Measurements from ENCODE around the gene CCDC74B.
"Not testable (repeated sequence)": the region's sequence is repeated elsewhere in the genome, so short reads cannot be mapped to it uniquely, and the experiment has no call there.

CCDC74B gene

DNA sequence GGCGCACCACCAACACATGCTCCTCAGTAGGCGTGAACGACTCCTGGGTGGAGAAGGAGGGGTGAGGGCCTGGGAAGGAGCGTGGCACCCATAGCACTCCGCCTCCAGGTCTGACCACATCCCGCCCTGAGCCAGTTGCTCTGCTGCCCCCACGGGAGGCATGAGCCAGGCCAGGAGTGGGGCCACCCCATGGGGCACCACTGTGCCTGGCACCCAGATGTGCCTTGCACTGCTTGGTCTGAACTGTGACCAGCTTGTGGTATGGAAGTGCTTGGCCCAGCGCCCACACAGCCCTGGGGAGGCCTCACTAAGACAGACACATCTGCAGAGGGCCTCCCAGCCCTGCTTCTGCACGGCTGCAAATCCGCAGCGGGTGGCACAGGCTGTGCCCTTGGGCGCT, 12.4 kb upstream of the CCDC74B start:
- H3K4me1 Mint-ChIP-seq = peaks cover 18% of the 10 kb centered on the region
- not testable (repeated sequence) for DNase-seq, H3K4me3 Mint-ChIP-seq, H3K27ac Mint-ChIP-seq, H3K9me3 Mint-ChIP-seq, H3K27me3 Mint-ChIP-seq
- peak; percentile 10 for ATAC-seq

DNA sequence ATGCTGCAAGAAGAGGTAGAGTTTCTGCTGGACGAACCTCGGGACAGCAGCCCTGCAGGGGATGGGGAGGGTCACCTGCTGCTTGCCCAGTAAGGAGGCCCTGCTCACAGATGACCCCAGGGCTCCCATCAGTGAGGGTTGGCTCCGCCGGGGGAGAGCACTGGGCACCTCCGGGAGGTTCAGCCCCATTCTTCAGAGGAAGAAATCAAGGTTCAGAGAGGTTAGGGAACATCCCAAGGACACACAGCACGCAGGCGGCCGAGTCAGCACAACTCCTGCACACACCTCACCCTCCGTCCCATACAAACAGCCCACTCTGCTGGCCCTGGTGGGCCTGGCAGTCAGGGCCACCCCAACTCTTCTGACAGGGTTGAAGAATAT, 11.7 kb upstream of the CCDC74B start:
- H3K4me1 Mint-ChIP-seq = peaks cover 18% of the 10 kb centered on the region
- H3K4me3 Mint-ChIP-seq = no peak overlapping the region
- DNase-seq (no peak), ATAC-seq (no peak)
- peak overlapping the region in 1 of 2 donors; percentile 82 for H3K27ac Mint-ChIP-seq
- no peaks in the 10 kb centered on the region for H3K27me3 Mint-ChIP-seq
- no peaks in the 10 kb centered on the region for H3K9me3 Mint-ChIP-seq

DNA sequence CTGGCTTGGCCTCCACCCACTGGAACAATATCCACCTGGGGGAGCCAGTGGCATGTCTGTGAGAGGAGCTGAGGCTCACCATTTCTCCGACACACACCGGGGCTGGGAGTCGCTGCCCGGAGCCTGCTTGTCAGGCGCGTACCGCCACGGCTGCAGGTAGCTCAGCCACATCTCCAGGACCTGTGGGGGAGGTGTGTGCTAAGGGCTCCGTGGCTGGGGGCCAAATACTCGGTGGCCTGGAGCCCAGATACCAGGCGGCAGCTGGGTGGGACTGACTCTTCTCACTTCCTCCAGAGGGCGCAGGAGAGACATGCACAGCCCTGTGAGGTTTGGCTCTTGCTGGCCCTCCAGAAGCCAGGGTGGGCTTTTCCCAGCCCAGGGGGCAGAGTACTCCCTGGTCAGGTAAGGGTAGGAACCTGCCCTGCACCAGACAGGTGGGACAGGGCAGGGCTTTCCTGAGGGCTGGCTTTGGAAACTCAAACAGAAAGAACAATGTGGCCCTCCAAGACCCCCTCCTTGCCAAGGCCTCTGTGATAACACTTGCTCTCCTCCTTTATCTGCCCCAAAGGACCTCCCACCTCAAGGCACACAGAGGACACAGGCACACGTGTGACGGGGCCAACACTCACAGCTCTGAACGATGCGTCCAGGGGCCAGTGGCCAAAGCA, 11.2 kb upstream of the CCDC74B start:
- H3K4me3 Mint-ChIP-seq, H3K27me3 Mint-ChIP-seq, ATAC-seq, H3K9me3 Mint-ChIP-seq: not testable (repeated sequence)
- DNase-seq = peak in 1 of 2 donors; percentile 21
- peak overlapping the region in 1 of 2 donors; percentile 82 for H3K27ac Mint-ChIP-seq
- H3K4me1 Mint-ChIP-seq = peaks cover 18% of the 10 kb centered on the region

DNA sequence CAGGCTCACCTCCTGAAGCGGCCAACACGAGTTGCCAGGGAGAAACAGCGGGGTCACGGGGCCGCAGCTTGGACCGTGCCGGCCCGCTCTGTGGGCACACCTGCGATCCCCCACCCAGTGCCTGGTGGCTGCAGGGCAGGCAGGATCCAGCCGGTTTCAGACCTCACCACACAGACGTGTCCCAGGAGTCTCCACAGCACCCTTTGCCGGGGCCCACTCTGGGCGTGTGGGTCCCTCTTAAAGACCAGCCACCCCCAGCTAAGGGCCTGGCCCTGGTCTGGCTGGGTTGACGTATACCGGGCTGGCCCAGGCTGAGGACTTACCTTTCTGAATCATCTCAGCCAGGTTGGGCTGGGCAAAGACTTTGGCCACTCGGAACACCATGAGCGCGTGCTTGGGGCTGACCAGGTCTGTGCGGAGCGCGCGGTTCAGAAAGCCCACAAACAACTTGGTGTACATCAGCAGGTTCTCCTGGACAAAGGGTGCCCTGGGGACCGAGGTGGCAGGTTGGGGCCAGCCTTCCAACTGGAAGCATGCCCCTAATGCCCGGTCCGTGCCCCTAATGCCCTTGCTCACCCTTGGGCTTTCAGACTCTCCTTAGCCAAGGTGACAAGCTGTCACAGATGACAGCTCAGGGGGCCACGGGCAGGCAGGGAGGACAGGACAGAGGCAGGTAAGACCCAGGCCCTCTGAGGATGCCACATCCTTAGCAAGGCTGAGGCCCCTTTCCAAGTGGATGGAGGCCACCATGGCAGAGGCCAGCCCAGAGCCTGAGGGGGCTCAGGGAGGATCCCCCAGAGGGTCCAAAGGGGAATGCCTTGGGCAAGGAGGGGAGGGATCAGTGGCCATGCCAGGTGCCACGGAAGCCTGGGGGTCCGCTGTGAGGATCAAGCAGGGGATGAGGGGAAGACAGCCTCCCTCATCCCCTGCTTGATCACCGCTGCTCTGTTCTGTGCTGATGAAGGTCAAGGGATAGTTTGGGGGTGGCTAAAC, 10.2 kb upstream of the CCDC74B start:
- ATAC-seq (no peak), DNase-seq (no peak)
- Mint-ChIP-seq H3K27ac (peak overlapping the region in 1 of 2 donors; percentile 59), H3K27me3 (no peaks in the 10 kb centered on the region), H3K9me3 (no peaks in the 10 kb centered on the region), H3K4me3 (no peak overlapping the region), H3K4me1 (peaks cover 18% of the 10 kb centered on the region)

DNA sequence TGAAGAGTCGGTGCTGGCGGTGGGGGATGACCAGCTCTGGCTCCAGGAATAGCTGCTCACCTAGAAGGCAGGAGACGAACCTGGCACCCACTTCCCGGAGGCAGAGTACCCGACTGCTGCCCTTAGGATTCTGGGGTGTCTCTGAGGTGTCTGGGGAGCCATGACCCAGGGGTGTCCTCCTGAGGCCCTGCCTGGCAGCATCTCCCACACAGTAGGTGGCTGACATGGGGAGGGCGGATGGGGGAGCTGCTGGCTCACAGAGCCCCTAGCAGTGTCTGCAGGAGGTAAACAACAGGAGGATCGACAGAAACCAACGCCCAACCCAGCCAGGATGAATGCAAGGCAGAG, 9.5 kb upstream of the CCDC74B start:
- not testable (repeated sequence) for H3K27me3 Mint-ChIP-seq, H3K27ac Mint-ChIP-seq, ATAC-seq, H3K9me3 Mint-ChIP-seq, DNase-seq, H3K4me3 Mint-ChIP-seq
- peaks cover 18% of the 10 kb centered on the region for H3K4me1 Mint-ChIP-seq

DNA sequence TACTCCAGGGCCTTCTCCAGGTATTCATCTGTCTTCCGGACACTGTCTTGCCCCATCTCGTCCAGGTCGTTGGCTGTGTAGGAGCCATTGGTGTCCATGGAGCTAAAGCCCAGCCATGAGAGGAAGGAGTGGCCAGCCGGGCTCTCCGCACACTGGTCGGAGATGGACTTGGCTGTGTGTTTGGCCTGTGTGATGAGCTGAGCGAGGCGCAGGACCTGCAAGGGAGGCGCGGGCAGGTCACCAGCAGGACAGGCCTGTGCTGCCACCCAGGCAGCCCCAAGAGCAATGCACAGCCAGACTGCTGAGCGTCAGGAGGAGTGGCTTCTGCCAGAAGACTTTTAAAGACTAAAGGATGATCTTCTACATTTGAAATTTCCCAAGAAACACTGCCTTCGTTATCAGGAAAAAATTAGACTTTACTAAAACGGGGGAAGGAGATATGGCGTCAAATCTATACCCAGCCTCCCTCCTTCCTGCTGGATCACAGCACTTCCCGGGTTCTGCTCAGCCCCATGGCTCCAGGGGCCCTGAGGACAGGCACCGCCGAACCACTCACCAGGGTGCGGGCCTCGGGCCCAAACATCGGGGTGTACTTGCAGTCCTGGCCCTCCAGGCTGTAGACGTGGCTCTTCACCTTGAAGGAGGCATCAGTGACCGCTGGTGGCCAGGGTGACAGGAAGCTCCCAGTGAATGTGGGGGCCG, 9.0 kb upstream of the CCDC74B start:
- H3K4me3 Mint-ChIP-seq, H3K27me3 Mint-ChIP-seq, ATAC-seq, H3K27ac Mint-ChIP-seq, H3K9me3 Mint-ChIP-seq, DNase-seq: not testable (repeated sequence)
- H3K4me1 Mint-ChIP-seq = peaks cover 18% of the 10 kb centered on the region

DNA sequence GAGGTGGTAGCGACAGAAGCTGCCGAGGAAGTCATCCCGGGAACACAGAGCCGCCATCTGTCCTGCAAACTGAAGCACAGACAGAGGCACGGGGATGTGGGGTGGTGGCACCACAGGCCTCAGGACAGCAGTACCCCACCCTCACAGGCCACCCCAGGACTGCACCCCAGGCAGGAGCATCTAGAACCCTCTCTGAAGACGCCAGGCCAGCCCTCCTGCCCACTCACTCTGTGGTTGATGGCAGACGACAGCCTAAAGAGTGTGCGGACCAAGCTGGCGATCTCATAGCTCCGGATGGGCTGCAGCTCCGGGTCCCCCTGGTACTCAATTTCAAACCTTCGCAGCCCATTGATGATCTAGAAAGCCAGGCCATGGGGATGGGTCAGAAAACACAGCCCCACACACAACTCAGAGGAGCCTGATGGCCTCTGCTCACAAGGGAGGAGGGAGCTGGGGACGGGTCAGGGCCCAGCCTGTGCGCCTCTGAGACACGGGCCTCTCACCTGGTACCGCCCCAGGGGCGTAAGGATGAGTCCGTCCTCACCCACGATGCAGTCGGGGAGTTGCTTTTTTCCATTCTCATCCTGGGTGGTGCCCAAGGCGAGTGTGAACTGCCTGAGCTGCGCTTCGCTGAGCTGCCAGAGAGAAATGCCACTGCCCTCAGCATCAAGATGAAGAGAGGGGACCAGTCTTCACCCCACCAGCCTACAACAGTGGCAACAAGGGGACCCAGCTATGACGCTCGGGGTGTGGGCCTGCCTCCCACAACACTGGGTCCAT, 8.1 kb upstream of the CCDC74B start:
- Mint-ChIP-seq H3K27me3 (no peaks in the 10 kb centered on the region), H3K4me1 (peaks cover 11% of the 10 kb centered on the region), H3K4me3 (no peak overlapping the region), H3K27ac (no peak overlapping the region), H3K9me3 (no peaks in the 10 kb centered on the region)
- DNase-seq (no peak), ATAC-seq (no peak)

DNA sequence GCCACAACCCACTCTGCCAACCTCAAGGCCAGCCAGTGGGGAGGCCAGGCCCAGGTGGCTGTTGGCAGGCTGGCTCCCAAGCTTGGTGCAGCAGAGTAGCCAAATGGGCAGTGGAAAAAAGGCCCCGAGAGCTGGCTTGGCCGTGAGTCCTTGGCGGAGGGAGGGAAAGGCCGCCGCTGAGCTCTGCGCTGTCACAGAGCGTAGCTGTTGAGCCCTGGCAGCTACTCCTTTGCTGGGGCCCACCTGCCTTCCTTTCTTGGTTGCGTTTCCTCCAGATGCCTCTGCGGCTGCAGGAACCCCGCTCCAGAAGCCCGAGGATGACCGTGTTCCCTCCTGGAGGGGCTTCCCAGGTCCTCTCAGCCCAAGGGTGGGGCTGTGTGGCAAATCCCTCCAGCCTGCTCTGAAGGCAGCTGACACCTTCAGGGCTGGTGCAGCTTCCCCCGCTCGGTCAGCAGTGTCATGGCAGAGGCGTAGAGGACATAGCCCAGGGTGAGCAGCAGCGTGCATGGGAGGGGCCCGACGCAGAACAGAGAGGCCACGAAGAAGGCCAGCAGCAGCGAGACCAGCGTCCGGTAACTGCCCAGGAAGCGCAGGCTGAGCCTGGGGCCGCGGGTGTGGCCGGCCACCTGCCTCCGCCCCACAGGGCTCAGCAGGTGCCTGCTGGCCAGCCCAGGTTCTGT, 7.4 kb upstream of the CCDC74B start:
- H3K27ac Mint-ChIP-seq, DNase-seq, H3K9me3 Mint-ChIP-seq, H3K4me1 Mint-ChIP-seq, ATAC-seq, H3K27me3 Mint-ChIP-seq, H3K4me3 Mint-ChIP-seq: not testable (repeated sequence)

DNA sequence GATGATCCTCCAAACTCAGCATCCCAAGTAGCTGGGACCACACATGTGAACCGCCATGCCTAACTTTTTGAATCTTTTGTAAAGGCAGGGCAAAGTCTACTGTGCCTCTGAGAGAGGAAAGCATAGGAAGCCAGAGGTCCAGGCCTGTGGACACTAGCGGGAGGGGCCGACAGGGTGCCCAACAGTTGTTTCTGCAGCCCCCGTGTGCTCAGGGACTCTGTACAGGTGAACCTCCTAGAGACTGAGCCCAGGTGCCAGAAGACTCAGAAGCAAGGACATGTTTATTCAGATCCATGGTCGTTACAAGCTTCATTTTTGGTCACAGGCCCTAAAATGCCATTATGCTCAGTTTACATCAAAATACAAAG, 6.2 kb upstream of the CCDC74B start:
- not testable (repeated sequence) for H3K9me3 Mint-ChIP-seq, H3K4me3 Mint-ChIP-seq, H3K4me1 Mint-ChIP-seq, ATAC-seq, DNase-seq, H3K27me3 Mint-ChIP-seq, H3K27ac Mint-ChIP-seq

DNA sequence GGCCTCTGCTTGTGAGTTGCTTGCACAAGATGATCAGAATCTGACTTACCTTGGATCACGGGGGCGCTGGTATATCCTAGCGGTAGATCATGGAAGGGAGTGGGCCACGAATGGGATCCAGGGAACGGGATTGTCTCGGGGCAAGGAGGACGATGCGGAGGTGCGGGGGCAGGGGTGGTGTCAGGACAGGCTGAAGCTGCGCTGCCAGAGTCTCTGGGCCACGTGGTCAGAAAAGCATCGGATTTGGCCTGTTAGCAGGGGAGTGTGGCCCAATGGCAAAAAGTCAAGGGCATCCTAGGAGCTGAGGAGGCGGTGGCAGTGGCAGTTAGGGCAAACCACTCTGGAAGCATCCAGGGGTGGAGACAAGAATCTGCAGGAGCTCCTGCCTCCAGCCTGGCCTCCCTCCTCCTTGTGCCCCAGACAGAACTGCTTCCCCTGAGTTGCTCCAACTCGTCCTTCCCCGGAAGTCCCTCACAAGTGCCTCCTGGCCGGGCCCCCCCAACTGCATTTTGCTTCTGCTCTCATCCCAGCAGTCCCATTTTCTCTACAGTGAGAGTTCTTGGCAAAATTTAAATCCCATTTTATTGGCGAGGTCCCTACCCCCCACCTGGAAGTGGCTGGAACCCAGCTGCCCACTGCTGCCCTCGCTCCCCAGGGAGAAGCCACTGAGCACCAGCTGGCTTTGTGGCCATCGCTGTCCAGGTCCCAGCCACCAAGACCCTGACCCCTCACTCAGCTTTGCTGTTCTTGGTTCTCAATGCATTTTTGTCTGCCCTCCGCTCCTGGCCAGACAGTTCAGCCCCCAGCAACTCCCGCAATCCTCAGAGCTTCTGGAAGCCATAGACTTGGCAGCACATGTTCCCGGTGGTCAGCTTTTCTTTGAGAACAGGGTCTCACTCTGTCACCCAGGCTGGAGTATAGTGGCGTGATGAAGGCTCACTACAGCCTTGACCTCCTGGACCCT, 5.6 kb upstream of the CCDC74B start:
- Mint-ChIP-seq H3K27ac (peak overlapping the region in 1 of 2 donors; percentile 79), H3K4me1 (no peaks in the 10 kb centered on the region), H3K27me3 (peaks cover 11% of the 10 kb centered on the region), H3K4me3 (no peak overlapping the region), H3K9me3 (no peaks in the 10 kb centered on the region)
- DNase-seq (no peak), ATAC-seq (no peak)

DNA sequence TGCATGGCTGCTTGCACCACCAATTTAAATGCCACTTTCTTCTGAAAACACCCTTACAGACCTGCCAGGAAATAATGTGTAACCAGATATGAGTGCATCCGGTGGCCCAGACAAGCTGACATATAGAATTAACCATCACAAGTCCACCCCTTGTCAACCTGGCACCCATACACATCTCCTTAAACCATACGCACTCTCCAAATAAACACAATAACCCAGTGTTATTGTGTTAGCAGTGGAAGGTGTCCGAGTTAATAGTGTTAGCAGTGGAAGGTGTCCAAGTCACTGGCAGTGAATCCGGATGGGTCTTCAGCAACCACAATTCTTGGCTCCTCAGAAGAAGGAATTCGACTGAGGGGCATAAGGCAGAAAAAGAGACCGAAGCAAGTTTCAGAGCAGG, 3.6 kb upstream of the CCDC74B start:
- H3K27ac Mint-ChIP-seq, ATAC-seq, H3K4me1 Mint-ChIP-seq, DNase-seq, H3K9me3 Mint-ChIP-seq, H3K4me3 Mint-ChIP-seq: not testable (repeated sequence)
- peaks cover 14% of the 10 kb centered on the region for H3K27me3 Mint-ChIP-seq

DNA sequence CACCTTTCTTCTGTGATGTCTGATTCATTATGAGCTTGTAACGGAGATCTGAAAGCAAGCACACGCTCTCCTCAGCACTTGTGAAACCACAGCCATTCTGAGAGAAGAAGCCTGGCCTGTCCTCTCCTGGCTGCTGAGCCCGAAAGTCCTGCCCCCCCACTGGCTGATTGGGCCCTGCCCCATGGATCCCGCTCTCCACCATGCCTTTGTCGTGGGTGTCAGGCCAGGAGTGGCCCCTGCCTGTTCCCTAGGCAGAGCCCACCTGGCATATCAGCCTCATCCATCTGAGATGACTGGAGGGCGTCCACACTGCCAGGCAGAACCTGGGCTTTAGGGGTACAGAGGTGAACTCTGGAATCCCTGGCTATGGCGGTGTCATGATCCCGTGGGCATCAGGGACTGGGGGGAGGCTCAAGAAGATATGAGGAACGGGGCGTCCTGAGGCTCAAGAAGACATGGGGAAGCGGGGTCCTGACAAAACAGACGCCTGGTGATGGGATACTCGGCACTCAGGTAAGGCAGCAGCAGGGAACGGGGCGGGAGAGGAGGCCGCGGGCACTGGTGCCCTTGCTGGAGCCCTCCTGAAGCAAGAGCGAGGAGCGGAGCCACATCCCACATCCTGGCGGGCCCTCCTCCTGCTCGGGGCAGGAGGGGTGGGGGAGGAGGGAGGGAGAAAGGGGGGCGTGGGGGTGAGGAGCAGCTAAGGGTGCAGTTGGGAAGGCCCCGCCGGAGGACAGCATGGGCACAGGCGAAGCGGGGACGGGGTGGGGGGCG, 1.5 kb downstream of the CCDC74B start:
- not testable (repeated sequence) for ATAC-seq, DNase-seq, H3K9me3 Mint-ChIP-seq, H3K27ac Mint-ChIP-seq
- H3K4me3 Mint-ChIP-seq = peak overlapping the region; percentile 83 to 90
- peaks cover 22% of the 10 kb centered on the region for H3K27me3 Mint-ChIP-seq
- H3K4me1 Mint-ChIP-seq = peaks cover 17% of the 10 kb centered on the region

Measured in stimulated activated naive CD8-positive, alpha-beta T cell treated with anti-CD3 and anti-CD28 coated beads, Interleukin-15, amount 100 ng/mL, for 72 hours (primary cell).